H9 (cell line): ENCODE measurements around the gene PEX26. TPM values are rescaled to one million over a fixed set of nuclear protein-coding genes. Genes with fewer than 3 reads are reported as not detected.

ENCODE experiments used
- DNase-seq: peaks from one replicate; pipeline ENCODE4 v3.0.0-alpha.2; 2017
- H2AFZ ChIP-seq: one replicate; pipeline ENCODE4 v1.6.1; 2013; ENCODE audit warnings: mild to moderate bottlenecking, low read length, control low read depth, moderate library complexity
- H2AK5ac ChIP-seq: 2 replicates; pipeline ENCODE4 v1.6.1; 2013; ENCODE audit warnings: low read length, control low read depth, mixed read lengths; ENCODE audit not compliant: insufficient read length
- H2BK120ac ChIP-seq: one replicate; pipeline ENCODE4 v1.6.1; 2013; ENCODE audit warnings: low read depth, mild to moderate bottlenecking, low read length, control low read depth, inconsistent platforms; ENCODE audit not compliant: poor library complexity, severe bottlenecking
- H2BK12ac ChIP-seq: 2 replicates; pipeline ENCODE4 v1.6.1; 2013; ENCODE audit warnings: low read length, control low read depth, mixed read lengths, low read depth; ENCODE audit not compliant: insufficient read length
- H2BK15ac ChIP-seq: 2 replicates; pipeline ENCODE4 v1.6.1; 2013; ENCODE audit warnings: low read depth, low read length, control low read depth
- H2BK20ac ChIP-seq: one replicate; pipeline ENCODE4 v1.6.1; 2013; ENCODE audit warnings: low read depth, mild to moderate bottlenecking, low read length, control low read depth, inconsistent platforms; ENCODE audit not compliant: poor library complexity, severe bottlenecking
- H2BK5ac ChIP-seq: 2 replicates; pipeline ENCODE4 v1.6.1; 2013; ENCODE audit warnings: low read length, control low read depth, mixed read lengths; ENCODE audit not compliant: insufficient read length
- H3K14ac ChIP-seq: 2 replicates; pipeline ENCODE4 v1.6.1; 2013; ENCODE audit warnings: low read length, control low read depth; ENCODE audit not compliant: insufficient read depth
- H3K18ac ChIP-seq: 2 replicates; pipeline ENCODE4 v1.6.1; 2013; ENCODE audit warnings: low read depth, mild to moderate bottlenecking, mixed read lengths, low read length, control low read depth; ENCODE audit not compliant: insufficient read length
- H3K23ac ChIP-seq: 2 replicates; pipeline ENCODE4 v1.6.1; 2013; ENCODE audit warnings: low read length, control low read depth, mixed read lengths, low read depth; ENCODE audit not compliant: insufficient read length
- H3K23me2 ChIP-seq: 2 replicates; pipeline ENCODE4 v1.6.1; 2013; ENCODE audit warnings: low read depth, mild to moderate bottlenecking, mixed read lengths, low read length, control low read depth; ENCODE audit not compliant: insufficient read length, poor library complexity, severe bottlenecking
- H3K27ac ChIP-seq: 2 replicates; pipeline ENCODE4 v1.5.1; 2013; ENCODE audit warnings: low read length, control low read depth, mixed read lengths, low read depth; ENCODE audit not compliant: insufficient read length
- H3K27me3 ChIP-seq: 2 replicates; pipeline ENCODE4 v1.6.1; 2013; ENCODE audit warnings: low read length, control low read depth, inconsistent platforms; ENCODE audit not compliant: insufficient read depth
- H3K4ac ChIP-seq: 2 replicates; pipeline ENCODE4 v1.6.1; 2013; ENCODE audit warnings: low read depth, mild to moderate bottlenecking, control low read depth, inconsistent platforms, low read length, moderate library complexity
- H3K4me1 ChIP-seq: 2 replicates; pipeline ENCODE4 v1.6.1; 2013; ENCODE audit warnings: low read length, control low read depth, inconsistent platforms; ENCODE audit not compliant: insufficient read depth
- H3K4me2 ChIP-seq: 2 replicates; pipeline ENCODE4 v1.6.1; 2013; ENCODE audit warnings: low read length, control low read depth, mixed read lengths; ENCODE audit not compliant: insufficient read length, insufficient read depth
- H3K56ac ChIP-seq: 2 replicates; pipeline ENCODE4 v1.6.1; 2013; ENCODE audit warnings: low read depth, mild to moderate bottlenecking, mixed read lengths, low read length, control low read depth; ENCODE audit not compliant: insufficient read length
- H3K79me1 ChIP-seq: 2 replicates; pipeline ENCODE4 v1.6.1; 2013; ENCODE audit warnings: low read depth, mild to moderate bottlenecking, moderate library complexity, low read length, control low read depth, inconsistent platforms; ENCODE audit not compliant: insufficient read depth, poor library complexity, severe bottlenecking
- H3K79me2 ChIP-seq: 2 replicates; pipeline ENCODE4 v1.6.1; 2013; ENCODE audit warnings: low read length, control low read depth, inconsistent platforms; ENCODE audit not compliant: insufficient read depth
- H3K9ac ChIP-seq: 2 replicates; pipeline ENCODE4 v1.6.1; 2013; ENCODE audit warnings: low read length, control low read depth, mixed read lengths; ENCODE audit not compliant: insufficient read length; ENCODE audit errors: extremely low read depth
- H3K9me3 ChIP-seq: one replicate; pipeline ENCODE4 v1.6.1; 2013; ENCODE audit warnings: low read depth, low read length, inconsistent platforms; ENCODE audit not compliant: control insufficient read depth
- H3T11ph ChIP-seq: one replicate; pipeline ENCODE4 v1.6.1; 2013; ENCODE audit warnings: mild to moderate bottlenecking, low read length, control low read depth, inconsistent platforms
- H4K20me1 ChIP-seq: one replicate; pipeline ENCODE4 v1.6.1; 2013; ENCODE audit not compliant: control insufficient read depth, insufficient read length, insufficient read depth
- H4K5ac ChIP-seq: 2 replicates; pipeline ENCODE4 v1.6.1; 2013; ENCODE audit warnings: low read depth, mild to moderate bottlenecking, mixed read lengths, low read length, control low read depth; ENCODE audit not compliant: insufficient read length
- H4K8ac ChIP-seq: replicated peaks from 2 replicates; pipeline ENCODE4 v1.6.1; 2013; ENCODE audit warnings: low read length, control low read depth, mixed read lengths, low read depth; ENCODE audit not compliant: insufficient read length
- H4K91ac ChIP-seq: 2 replicates; pipeline ENCODE4 v1.6.1; 2013; ENCODE audit warnings: low read depth, mild to moderate bottlenecking, moderate library complexity, mixed read lengths, low read length, control low read depth; ENCODE audit not compliant: insufficient read length
- H3K27ac Mint-ChIP-seq, 3 experiments: 2 replicates in 2 of 3; 3 replicates in 1 of 3; pipeline ENCODE4 v1.8.0; 2020 to 2021; ENCODE audit warnings: mixed read lengths in 3 of 3, mild to moderate bottlenecking in 1 of 3, moderate library complexity in 1 of 3
- H3K27me3 Mint-ChIP-seq: 2 replicates; pipeline ENCODE4 v1.8.0; 2021; ENCODE audit warnings: low read depth, mild to moderate bottlenecking, moderate library complexity, mixed read lengths
- H3K36me3 Mint-ChIP-seq, 3 experiments: 2 replicates in 2 of 3; 3 replicates in 1 of 3; pipeline ENCODE4 v1.8.0; 2020 to 2021; ENCODE audit warnings: low read depth in 3 of 3, mixed read lengths in 3 of 3; ENCODE audit not compliant: insufficient read depth in 1 of 3
- H3K4me1 Mint-ChIP-seq, 2 experiments: 2 replicates each; pipeline ENCODE4 v1.8.0; 2020; ENCODE audit warnings: mixed read lengths in 2 of 2
- H3K4me3 Mint-ChIP-seq, 2 experiments: 2 replicates in 1 of 2; 3 replicates in 1 of 2; pipeline ENCODE4 v1.8.0; 2020 to 2021; ENCODE audit warnings: mild to moderate bottlenecking in 2 of 2, mixed read lengths in 2 of 2, moderate library complexity in 1 of 2
- H3K9me3 Mint-ChIP-seq, 2 experiments: 2 replicates in 1 of 2; 3 replicates in 1 of 2; pipeline ENCODE4 v1.8.0; 2020; ENCODE audit warnings: mild to moderate bottlenecking in 2 of 2, mixed read lengths in 2 of 2, moderate library complexity in 1 of 2
- WGBS: extraction: QIAGEN DNeasy Blood & Tissue Kit; methylation state at CpG from one replicate; pipeline ENCODE4 v1.1.7; 2013; ENCODE audit warnings: missing lambda C conversion rate, low lambda C conversion rate, mixed read lengths; ENCODE audit not compliant: insufficient read length; ENCODE audit errors: extremely low coverage; 5-methylcytosine and 5-hydroxymethylcytosine counted together
- total RNA-seq: library from RNA; stranded (reverse); gene quantifications from 2 replicates; pipeline ENCODE4 v1.2.1, GENCODE V29; 2021
- TF ChIP-seq, protein P1 (sequence below): fragments of 200-600 bp; sonication (generic); conservative IDR thresholded peaks from 3 replicates; pipeline ENCODE4 v1.8.0; 2021; ENCODE audit warnings: antibody characterized with exemption, mild to moderate bottlenecking

The PEX26 gene
- total RNA-seq, 1 experiment from 2014 or later, result 35.4 TPM

DNA sequence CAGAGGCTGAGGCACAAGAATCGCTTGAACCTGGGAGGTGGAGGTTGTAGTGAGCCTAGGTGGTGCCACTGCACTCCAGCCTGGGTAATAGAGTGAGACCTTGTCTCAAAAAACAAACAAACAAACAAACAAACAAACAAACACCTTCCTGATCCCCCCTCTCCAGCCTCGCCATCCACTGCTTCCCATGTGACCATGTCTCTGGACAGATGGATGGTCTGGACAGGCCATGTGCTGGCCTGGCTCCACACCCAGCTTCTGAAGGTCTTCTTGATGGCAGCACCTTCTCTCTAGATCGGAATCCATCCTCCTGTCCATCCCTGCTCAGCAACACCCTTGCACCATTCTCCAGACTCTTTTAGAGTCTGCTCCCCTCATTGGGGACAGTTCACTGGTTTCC lies 10.7 kb upstream of the PEX26 start:
- Histone ChIP-seq H4K20me1 (no peaks in the 10 kb centered on the region), H3K4ac (no peak overlapping the region), H2BK12ac (no peak overlapping the region), H2AK5ac (no peak overlapping the region), H2AFZ (no peak overlapping the region), H4K5ac (no peak overlapping the region), H3K56ac (no peak overlapping the region), H3K18ac (no peak overlapping the region), H3K23ac (no peak overlapping the region), H3K9me3 (no peaks in the 10 kb centered on the region), H3K9ac (no peak overlapping the region), H4K91ac (no peak overlapping the region), H2BK5ac (no peak overlapping the region), H3K14ac (no peak overlapping the region; the same call in 1 of the 2 replicates), H3K23me2 (no peaks in the 10 kb centered on the region), H2BK120ac (no peak overlapping the region), H3T11ph (no peak overlapping the region), H3K27ac (no peak overlapping the region), H3K79me2 (no peaks in the 10 kb centered on the region), H4K8ac (no peak overlapping the region), H3K4me1 (no peaks in the 10 kb centered on the region), H3K79me1 (no peaks in the 10 kb centered on the region), H2BK20ac (no peak overlapping the region), H3K4me2 (no peak overlapping the region), H3K27me3 (no peaks in the 10 kb centered on the region), H2BK15ac (no peak overlapping the region)
- Mint-ChIP-seq H3K4me3 (no peak overlapping the region), H3K9me3 (no peaks in the 10 kb centered on the region; a peak in 1 of 5 replicates), H3K36me3 (no peaks in the 10 kb centered on the region; a peak in 1 of 7 replicates), H3K27me3 (peaks cover 65% of the 10 kb centered on the region), H3K27ac (peak overlapping the region in 1 of 3 experiments; percentile 56; a peak in 1 of 7 replicates), H3K4me1 (peaks cover 8% of the 10 kb centered on the region in 2 experiments)
- TF ChIP-seq, protein P1, sequence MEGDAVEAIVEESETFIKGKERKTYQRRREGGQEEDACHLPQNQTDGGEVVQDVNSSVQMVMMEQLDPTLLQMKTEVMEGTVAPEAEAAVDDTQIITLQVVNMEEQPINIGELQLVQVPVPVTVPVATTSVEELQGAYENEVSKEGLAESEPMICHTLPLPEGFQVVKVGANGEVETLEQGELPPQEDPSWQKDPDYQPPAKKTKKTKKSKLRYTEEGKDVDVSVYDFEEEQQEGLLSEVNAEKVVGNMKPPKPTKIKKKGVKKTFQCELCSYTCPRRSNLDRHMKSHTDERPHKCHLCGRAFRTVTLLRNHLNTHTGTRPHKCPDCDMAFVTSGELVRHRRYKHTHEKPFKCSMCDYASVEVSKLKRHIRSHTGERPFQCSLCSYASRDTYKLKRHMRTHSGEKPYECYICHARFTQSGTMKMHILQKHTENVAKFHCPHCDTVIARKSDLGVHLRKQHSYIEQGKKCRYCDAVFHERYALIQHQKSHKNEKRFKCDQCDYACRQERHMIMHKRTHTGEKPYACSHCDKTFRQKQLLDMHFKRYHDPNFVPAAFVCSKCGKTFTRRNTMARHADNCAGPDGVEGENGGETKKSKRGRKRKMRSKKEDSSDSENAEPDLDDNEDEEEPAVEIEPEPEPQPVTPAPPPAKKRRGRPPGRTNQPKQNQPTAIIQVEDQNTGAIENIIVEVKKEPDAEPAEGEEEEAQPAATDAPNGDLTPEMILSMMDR, result no peak
- no CpG with 5 or more reads among the region's 3 CpGs for WGBS
- DNase-seq, result no peak
